GM19099 (cell line): ENCODE measurements around the gene TPD52L1.

Experiments
- POLR2A ChIP-seq: IDR thresholded peaks from 3 replicates; pipeline ENCODE4 v1.6.1; 2011; ENCODE audit warnings: low read depth; ENCODE audit not compliant: insufficient read length; ENCODE audit errors: extremely low read depth

The TPD52L1 gene

DNA sequence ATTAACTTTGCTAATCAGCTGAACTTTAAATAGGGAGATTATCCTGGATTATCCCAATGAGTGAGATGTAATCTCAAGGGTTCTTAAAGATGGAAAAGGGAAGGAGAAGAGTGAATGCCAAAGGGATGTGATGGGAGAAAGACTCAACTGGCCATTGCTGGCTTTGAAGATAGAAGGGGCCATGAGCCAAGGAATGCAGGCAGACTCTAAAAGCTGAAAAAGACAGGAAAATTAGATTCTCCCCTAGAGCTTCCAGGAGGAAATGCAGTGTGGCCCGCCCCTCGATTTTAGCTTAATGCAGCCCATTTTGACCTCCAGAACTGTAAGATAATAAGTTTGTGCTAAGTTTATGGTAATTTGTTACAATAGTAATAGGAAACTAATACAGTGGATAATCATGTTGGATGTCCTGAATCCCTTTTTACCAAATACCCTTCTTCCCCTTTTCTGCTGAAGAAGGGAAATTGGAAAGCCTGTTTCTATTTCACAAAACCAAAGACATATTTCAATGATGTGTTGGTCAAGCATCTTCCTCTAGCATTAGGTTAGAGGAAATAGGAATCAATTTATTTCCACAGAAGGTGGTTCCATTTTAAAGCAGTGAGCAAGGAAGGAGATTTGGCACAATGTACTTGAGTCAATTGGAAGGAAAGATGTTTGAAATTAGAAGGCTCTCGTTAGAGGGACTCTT lies 151.5 kb downstream of the TPD52L1 start:
- no peak for TF ChIP-seq POLR2A

DNA sequence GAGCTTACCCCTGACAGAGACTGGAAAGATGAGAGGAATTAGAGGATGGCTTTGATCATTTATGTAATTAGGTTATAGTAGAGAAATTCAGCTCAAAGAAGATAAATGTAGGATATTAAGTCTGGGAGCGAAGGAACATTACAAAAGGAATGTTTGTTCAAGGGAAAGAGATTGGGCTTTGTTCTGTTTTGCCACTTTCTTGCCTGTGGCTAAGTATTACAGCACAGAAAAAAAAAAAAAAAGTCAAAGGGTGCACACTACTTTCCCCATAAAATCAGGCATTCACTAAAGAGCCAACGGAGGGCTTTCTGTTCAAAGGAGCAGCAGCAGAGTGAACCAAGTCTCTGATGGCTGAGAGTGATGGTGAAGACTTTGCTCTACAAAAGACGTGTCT lies 153.2 kb downstream of the TPD52L1 start:
- TF ChIP-seq POLR2A = no peak

DNA sequence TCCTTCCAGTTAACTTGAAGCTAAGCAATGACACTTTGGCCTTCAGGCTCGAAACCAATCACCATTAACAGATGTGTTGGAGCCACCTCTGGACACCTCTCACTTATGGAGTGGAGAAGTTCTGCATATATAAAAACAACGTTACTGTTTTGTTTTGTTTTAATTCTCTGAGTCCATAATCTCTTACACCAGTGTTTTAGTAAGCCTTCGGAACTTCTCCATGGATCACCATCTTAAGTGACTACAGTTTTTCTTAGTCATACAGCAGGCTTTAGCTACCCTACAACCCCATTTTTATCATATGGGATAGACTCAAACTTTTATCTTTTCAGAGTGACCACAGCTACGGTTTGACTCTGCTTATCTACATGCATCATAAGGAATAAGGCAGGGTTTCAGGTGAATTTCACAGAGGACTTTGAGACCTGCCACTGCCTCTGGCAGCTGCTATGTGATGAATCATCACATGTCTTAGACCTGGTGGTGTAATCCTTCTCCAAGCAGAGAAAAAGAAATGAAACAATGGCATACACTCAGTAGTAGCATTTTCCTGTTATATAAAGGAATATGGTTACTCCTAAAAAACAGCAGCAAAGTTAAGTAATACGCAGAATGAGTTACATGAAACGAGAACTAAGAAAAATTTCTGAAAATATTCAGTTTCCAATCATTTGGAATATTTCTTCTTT lies 153.7 kb downstream of the TPD52L1 start:
- TF ChIP-seq POLR2A = no peak

DNA sequence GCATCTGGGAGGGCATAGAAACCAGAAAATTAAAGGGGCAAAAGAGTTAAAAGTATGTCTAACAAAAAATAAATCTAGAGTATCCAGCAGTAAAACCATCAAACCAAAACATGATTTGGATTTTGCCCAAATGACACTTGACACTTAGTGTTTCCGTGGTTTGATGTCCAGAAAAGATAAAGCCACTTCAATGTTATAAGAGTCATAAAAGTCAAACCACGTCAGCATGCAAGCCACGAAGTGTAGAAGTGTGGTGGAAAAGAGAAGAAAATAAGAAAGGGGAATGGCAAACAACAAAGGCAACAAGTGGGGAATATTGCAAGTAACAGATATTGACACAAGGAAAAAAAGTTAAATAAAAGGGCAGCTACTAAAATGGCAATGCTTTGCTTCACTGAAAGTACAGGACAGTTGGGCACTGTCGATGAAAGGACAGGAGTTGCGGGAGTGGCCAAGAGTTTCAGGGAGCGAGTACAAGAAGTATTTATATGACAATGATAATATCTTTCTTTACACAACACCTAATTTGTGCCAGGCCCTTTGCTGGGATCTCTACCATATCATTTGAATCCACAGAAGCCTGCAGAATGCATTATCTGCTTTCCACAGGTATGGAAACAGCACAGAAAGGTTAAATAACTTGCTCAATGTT lies 154.5 kb downstream of the TPD52L1 start:
- TF ChIP-seq POLR2A = no peak

GRCh38 chr6:125310994-125311649 lies 157.5 kb downstream of the TPD52L1 start:
- no peak for TF ChIP-seq POLR2A

- TF ChIP-seq POLR2A = no peak
These were observed 158.9 kb downstream of the TPD52L1 start for GRCh38 chr6:125312478-125312877.

- TF ChIP-seq POLR2A = no peak
These were observed 159.4 kb downstream of the TPD52L1 start for GRCh38 chr6:125312950-125313349.
